Heart left ventricle (tissue), 16 donors: Measurements from ENCODE around the gene TSC2. TPM values are rescaled to one million over a fixed set of nuclear protein-coding genes. Genes with fewer than 3 reads are reported as not detected.

Source experiments
- ATAC-seq, 4 donors: fragments of 200-7000 bp; cut with Tn5 transposase; one replicate each; pipeline ENCODE4 v1.9.1; 2020 to 2022; ENCODE audit warnings: moderate library complexity in 4 of 4, mild to moderate bottlenecking in 3 of 4, moderate number of reproducible peaks in 1 of 4
- DNase-seq, 5 donors: peaks; one replicate each; pipeline ENCODE4 v3.0.0-alpha.2; 2020
- H3K27ac ChIP-seq, 12 donors: fragments of 200-600 bp; sonication (generic) in 4 of 12; one replicate each; pipeline versions ENCODE4 v1.5.0 to v1.8.0; 2016 to 2022; ENCODE audit warnings: mild to moderate bottlenecking in 2 of 12
- H3K27me3 ChIP-seq, 9 donors: fragments of 200-600 bp; sonication (generic) in 2 of 9; one replicate each; pipeline versions ENCODE4 v1.5.1 to v1.8.0; 2016 to 2022; ENCODE audit warnings: mild to moderate bottlenecking in 3 of 9
- H3K36me3 ChIP-seq, 9 donors: fragments of 200-600 bp; sonication (generic) in 2 of 9; one replicate each; pipeline versions ENCODE4 v1.5.0 to v1.8.0; 2018 to 2022; ENCODE audit warnings: mild to moderate bottlenecking in 2 of 9
- H3K4me1 ChIP-seq, 12 donors: fragments of 200-600 bp; sonication (generic) in 4 of 12; one replicate each; pipeline versions ENCODE4 v1.5.0 to v1.8.0; 2016 to 2022; ENCODE audit warnings: mild to moderate bottlenecking in 3 of 12
- H3K4me3 ChIP-seq, 12 donors: fragments of 200-600 bp; sonication (generic) in 4 of 12; one replicate each; pipeline versions ENCODE4 v1.5.0 to v1.8.0; 2017 to 2022; ENCODE audit warnings: mild to moderate bottlenecking in 9 of 12, moderate library complexity in 4 of 12
- H3K9me3 ChIP-seq, 12 donors: fragments of 200-600 bp; sonication (generic) in 4 of 12; one replicate each; pipeline versions ENCODE4 v1.5.0 to v1.8.0; 2016 to 2022; ENCODE audit warnings: mild to moderate bottlenecking in 1 of 12
- CTCF ChIP-seq, 12 donors: fragments of 200-600 bp; sonication (generic) in 4 of 12; IDR thresholded peaks; one replicate each; pipeline versions ENCODE4 v1.5.0 to v1.8.0; 2018 to 2022; ENCODE audit warnings: antibody characterized with exemption in 12 of 12, mild to moderate bottlenecking in 5 of 12
- POLR2A ChIP-seq, 2 donors: fragments of 450-650 bp; IDR thresholded peaks; one replicate each; pipeline ENCODE4 v1.6.1; 2017; ENCODE audit warnings: antibody characterized with exemption in 2 of 2, mild to moderate bottlenecking in 2 of 2, moderate library complexity in 2 of 2
- WGBS, 4 donors: extraction: QIAGEN DNeasy Blood & Tissue Kit in 2 of 4; methylation state at CpG; one replicate each; pipeline versions ENCODE4 v1.1.5 to v1.1.7; 2013 to 2018; 5-methylcytosine and 5-hydroxymethylcytosine counted together
- intact Hi-C, 10 donors: fragments of 100-400 bp; cut with DNase I; formaldehyde crosslinking; loops; one replicate each; pipeline versions ENCODE4 v1.11.1 to v1.14.2; 2022
- polyA plus RNA-seq, 2 donors: library from polyadenylated mRNA; stranded (reverse); fragments of 200-250 nt; gene quantifications; one replicate each; pipeline ENCODE4 v1.2.3, GENCODE V29; 2013
- total RNA-seq, 9 donors: library from RNA; depleted of rRNA in 2 of 9; stranded (reverse); fragments of >200 nt in 2 of 9; fragmentation: NEBNext Ultra II Directional in 3 of 9; extraction: Animal tissue kit (Norgen Biotek cat#: 25700) in 3 of 9; gene quantifications; one replicate each; pipeline versions ENCODE4 v1.1.0 to v1.2.4, GENCODE V29; 2016 to 2023
- donor health status: ischemic (EF 13 %, LVEDD 7.1; RV severe dilation, severe dysfunction).
- donor health status: healthy with polysubstance abuse.
- donor health status: DM: no; HTN: yes; CAD: no.
- donor health status: DM: no; HTN: no; CAD: no.
- donor health status: ischemic (EF 25% LVEDD 6.9; RV normal size, moderate dysfunction).
- donor health status: ischemic (EF 25% LVEDD 5.7; RV mildly dilated, moderate dysfunction).
- donor health status: healthy.
- donor health status: DM: yes; HTN: yes; CAD: no.
- donor health status: ischemic (EF 35%, LVEDD 5.7; RV mildly dilated, moderate dysfunction).
- donor health status: nonischemic (EF 11% LVEDD 7.7; RV severe dilation, severe dysfunction).
- donor health status: DM: yes; HTN: yes; CAD: no.
- donor health status: PGD.
- donor health status: ischemic (EF 29% LVEDD 5.4; RV normal size, mild dysfunction).
- donor health status: nonischemic (EF 23%, LVEDD 6.1; RV moderate dilation, normal function).

The TSC2 gene
- total and polyA plus RNA-seq, 11 donors: 33.3 to 94.5 (median 67.7) TPM

- H3K27me3 ChIP-seq: no peaks in the 10 kb centered on the region
- 62 to 69% (median 66%) methylated on average over 8 to 24 of the region's 24 CpGs for WGBS, 4 donors
- ATAC-seq: no peak
- DNase-seq: no peak
- H3K36me3 ChIP-seq: peaks cover 2 to 42% (median 23%) of the 10 kb centered on the region in 9 donors
- H3K4me1 ChIP-seq: peaks cover 11 to 99% (median 86%) of the 10 kb centered on the region in 12 donors
- TF ChIP-seq CTCF (IDR thresholded peaks at IDR 0.05) (no peak), POLR2A (IDR thresholded peaks at IDR 0.05) (no peak)
- peak overlapping the region; percentile 46 to 97 (median 94) for H3K27ac ChIP-seq
- H3K9me3 ChIP-seq: no peaks in the 10 kb centered on the region
- H3K4me3 ChIP-seq: peak overlapping the region in 6 of 12 donors; percentile 26 to 91 (median 66)
- intact Hi-C loops: no loop called here
Observed at GRCh38 chr16:2040041-2040786, 7.6 kb upstream of the TSC2 start.

GRCh38 chr16:2040787-2041522 is 6.8 kb upstream of the TSC2 start:
- intact Hi-C loops: no loop called here
- Histone ChIP-seq H3K27me3 (no peaks in the 10 kb centered on the region), H3K36me3 (peaks cover 2 to 35% (median 19%) of the 10 kb centered on the region in 9 donors), H3K9me3 (no peaks in the 10 kb centered on the region), H3K4me1 (peaks cover 12 to 99% (median 81%) of the 10 kb centered on the region in 12 donors), H3K27ac (peak overlapping the region in 11 of 12 donors; percentile 46 to 97 (median 94)), H3K4me3 (no peak overlapping the region)
- ATAC-seq: no peak
- 55 to 68% (median 66%) methylated on average over 16 to 20 of the region's 20 CpGs for WGBS, 4 donors
- TF ChIP-seq CTCF (IDR thresholded peaks at IDR 0.05) (no peak), POLR2A (IDR thresholded peaks at IDR 0.05) (no peak)
- DNase-seq: no peak

GRCh38 chr16:2042171-2042985 is 5.4 kb upstream of the TSC2 start:
- DNase-seq: peak in 4 of 5 donors; percentile 75 to 88 (median 85)
- WGBS, 4 donors: 36 to 42% (median 38%) methylated on average over 8 to 22 of the region's 22 CpGs
- Histone ChIP-seq H3K36me3 (peaks cover 0 to 20% (median 8%) of the 10 kb centered on the region in 9 donors), H3K4me3 (peak overlapping the region in 1 of 12 donors; percentile 6), H3K27ac (peak overlapping the region in 10 of 12 donors; percentile 50 to 97 (median 93)), H3K9me3 (no peaks in the 10 kb centered on the region), H3K4me1 (peaks cover 15 to 99% (median 82%) of the 10 kb centered on the region in 12 donors), H3K27me3 (no peaks in the 10 kb centered on the region)
- no peak for TF ChIP-seq CTCF (IDR thresholded peaks at IDR 0.05)
- no peak for TF ChIP-seq POLR2A (IDR thresholded peaks at IDR 0.05)
- intact Hi-C loops: no loop called here
- ATAC-seq: peak; percentile 55 to 69 (median 62)
